Adipocyte (in vitro differentiated cells): ENCODE results near the gene SEMA4D.

Experiments used
- DNase-seq: peaks from one replicate; pipeline ENCODE4 v3.0.0-alpha.2; 2015; ENCODE audit warnings: low read depth
- H3K27me3 ChIP-seq: replicated peaks from 2 replicates; pipeline ENCODE4 v1.7.0; 2013; ENCODE audit warnings: mild to moderate bottlenecking, low read length, moderate library complexity; ENCODE audit not compliant: control insufficient read depth, insufficient read depth
- H3K36me3 ChIP-seq: 2 replicates; pipeline ENCODE4 v1.7.0; 2013; ENCODE audit warnings: low read length, mild to moderate bottlenecking, moderate library complexity; ENCODE audit not compliant: control insufficient read depth, insufficient read depth, severe bottlenecking
- H3K4me1 ChIP-seq: 2 replicates; pipeline ENCODE4 v1.7.0; 2013; ENCODE audit warnings: mild to moderate bottlenecking, low read length, moderate library complexity; ENCODE audit not compliant: control insufficient read depth, insufficient read depth
- H3K4me3 ChIP-seq: 2 replicates; pipeline ENCODE4 v1.7.0; 2013; ENCODE audit warnings: mild to moderate bottlenecking, low read length, moderate library complexity
- H3K9ac ChIP-seq: 2 replicates; pipeline ENCODE4 v1.7.0; 2013; ENCODE audit warnings: mild to moderate bottlenecking, low read length, moderate library complexity
- H3K9me3 ChIP-seq: 2 replicates; pipeline ENCODE4 v1.7.0; 2013; ENCODE audit warnings: mild to moderate bottlenecking, low read length, moderate library complexity; ENCODE audit not compliant: control insufficient read depth

The SEMA4D gene

DNA sequence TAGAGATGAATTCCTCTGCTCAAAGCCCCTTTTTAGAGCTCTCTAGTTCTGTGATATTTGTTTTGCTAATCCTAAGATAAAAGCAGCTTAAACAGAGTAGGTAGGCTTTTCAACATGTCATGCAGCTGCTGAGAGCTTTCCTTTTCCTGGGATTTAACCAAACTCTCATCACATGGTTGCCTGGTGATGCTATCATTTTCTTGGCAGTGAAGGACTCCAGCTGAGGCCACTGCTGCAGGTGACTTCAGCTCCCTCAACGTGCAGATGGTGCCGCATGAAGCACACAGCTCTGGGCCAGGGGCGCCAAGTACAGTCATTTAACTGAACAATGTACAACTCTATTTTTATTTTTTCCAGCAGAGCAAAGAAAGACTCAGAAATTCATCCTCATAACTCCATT, 137.4 kb downstream of the SEMA4D start:
- no peaks in the 10 kb centered on the region for H3K9me3 ChIP-seq
- H3K4me3 ChIP-seq: no peak overlapping the region
- DNase-seq: no peak
- H3K4me1 ChIP-seq: peaks cover 6% of the 10 kb centered on the region
- no peak overlapping the region for H3K9ac ChIP-seq
- H3K27me3 ChIP-seq: no peaks in the 10 kb centered on the region
- H3K36me3 ChIP-seq: peaks cover 67% of the 10 kb centered on the region

DNA sequence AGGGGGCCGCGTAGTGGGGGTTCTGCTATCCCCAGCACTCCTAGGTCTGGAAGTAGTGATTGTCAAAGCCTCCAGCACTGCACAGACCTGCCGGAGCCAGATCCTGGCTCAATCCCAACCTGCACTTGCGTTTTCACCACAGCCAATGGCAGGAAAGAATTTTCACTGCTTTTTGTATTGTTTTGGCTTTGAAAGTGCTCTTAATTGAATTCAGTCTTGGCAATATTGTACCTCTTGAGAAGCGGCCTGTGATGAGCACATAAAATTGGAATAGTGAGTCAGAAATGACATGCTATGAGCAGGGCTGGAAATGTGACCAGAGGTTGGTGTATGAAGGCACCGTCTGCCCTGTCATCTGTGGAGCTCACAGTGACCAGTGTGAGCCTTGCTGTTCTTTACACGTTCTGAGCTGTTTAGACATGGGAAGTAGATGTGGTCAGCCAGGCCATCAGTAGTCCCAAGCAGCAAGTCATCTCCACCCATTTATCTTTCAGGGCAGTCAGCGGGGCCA, 138.1 kb downstream of the SEMA4D start:
- Histone ChIP-seq H3K4me1 (peaks cover 6% of the 10 kb centered on the region), H3K4me3 (no peak overlapping the region), H3K9ac (no peak overlapping the region), H3K27me3 (no peaks in the 10 kb centered on the region), H3K9me3 (no peaks in the 10 kb centered on the region), H3K36me3 (peaks cover 73% of the 10 kb centered on the region)
- no peak for DNase-seq

DNA sequence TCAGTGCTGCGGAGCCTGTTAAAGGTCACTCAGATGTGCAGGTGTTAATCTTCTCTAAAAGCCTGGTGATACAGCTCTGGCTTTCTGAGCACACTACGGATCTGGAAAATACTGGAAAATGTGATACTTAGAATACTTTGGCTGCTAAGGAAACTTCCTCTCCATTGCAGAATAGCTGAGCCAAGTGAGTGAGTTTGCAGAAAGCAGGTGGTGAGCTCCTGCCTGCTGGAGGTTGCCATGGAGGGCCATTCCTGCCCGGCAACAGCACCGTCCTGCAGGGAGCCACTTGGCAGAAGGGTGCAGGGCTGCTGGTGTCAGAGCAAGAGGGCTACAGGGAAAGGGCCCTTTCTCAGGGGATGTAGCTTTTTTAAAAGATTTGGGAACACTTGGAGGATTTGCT, 138.9 kb downstream of the SEMA4D start:
- Histone ChIP-seq H3K9me3 (no peaks in the 10 kb centered on the region), H3K36me3 (peaks cover 81% of the 10 kb centered on the region), H3K4me3 (no peak overlapping the region), H3K27me3 (no peaks in the 10 kb centered on the region), H3K9ac (no peak overlapping the region), H3K4me1 (peaks cover 6% of the 10 kb centered on the region)
- DNase-seq: no peak

- H3K4me3 ChIP-seq: no peak overlapping the region
- no peak overlapping the region for H3K9ac ChIP-seq
- peaks cover 6% of the 10 kb centered on the region for H3K4me1 ChIP-seq
- DNase-seq: no peak
- peaks cover 87% of the 10 kb centered on the region for H3K36me3 ChIP-seq
- H3K27me3 ChIP-seq: no peaks in the 10 kb centered on the region
- H3K9me3 ChIP-seq: no peaks in the 10 kb centered on the region
Measured at GRCh38 chr9:89358376-89358916, 139.5 kb downstream of the SEMA4D start.

GRCh38 chr9:89357331-89358197, 140.3 kb downstream of the SEMA4D start:
- H3K36me3 ChIP-seq: peaks cover 92% of the 10 kb centered on the region
- no peaks in the 10 kb centered on the region for H3K27me3 ChIP-seq
- no peak overlapping the region for H3K4me3 ChIP-seq
- H3K9me3 ChIP-seq: no peaks in the 10 kb centered on the region
- peaks cover 6% of the 10 kb centered on the region for H3K4me1 ChIP-seq
- DNase-seq: no peak
- no peak overlapping the region for H3K9ac ChIP-seq

- Histone ChIP-seq H3K27me3 (no peaks in the 10 kb centered on the region), H3K4me1 (peaks cover 6% of the 10 kb centered on the region), H3K9me3 (no peaks in the 10 kb centered on the region), H3K9ac (no peak overlapping the region), H3K36me3 (peaks cover 92% of the 10 kb centered on the region), H3K4me3 (no peak overlapping the region)
- no peak for DNase-seq
Measured at GRCh38 chr9:89356782-89357181, 141.1 kb downstream of the SEMA4D start.

DNA sequence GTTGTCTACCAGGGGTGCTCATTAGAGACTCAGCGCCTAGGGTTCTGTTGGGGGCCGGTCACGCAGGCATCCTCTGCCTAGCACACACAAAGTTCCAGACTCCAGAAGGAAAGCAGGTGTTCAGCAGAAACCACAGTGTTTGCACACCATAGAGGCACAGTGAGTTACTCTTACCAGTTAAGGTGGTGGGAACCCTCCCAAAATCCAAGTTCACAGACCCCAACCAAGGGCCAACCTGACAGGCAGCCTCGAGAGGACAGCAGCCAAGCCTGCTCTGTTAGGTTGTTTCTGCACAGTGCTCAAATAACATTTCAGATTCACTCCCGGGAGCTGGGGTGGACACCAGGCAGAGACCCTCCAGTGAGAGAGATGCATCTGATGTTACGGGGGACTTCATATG, 143.4 kb downstream of the SEMA4D start:
- H3K4me3 ChIP-seq: no peak overlapping the region
- H3K27me3 ChIP-seq: no peaks in the 10 kb centered on the region
- peaks cover under 1% of the 10 kb centered on the region for H3K4me1 ChIP-seq
- H3K9me3 ChIP-seq: no peaks in the 10 kb centered on the region
- no peak for DNase-seq
- H3K9ac ChIP-seq: no peak overlapping the region
- H3K36me3 ChIP-seq: peaks cover 96% of the 10 kb centered on the region

GRCh38 chr9:89353989-89354388, 143.9 kb downstream of the SEMA4D start:
- DNase-seq: no peak
- H3K36me3 ChIP-seq: peaks cover 97% of the 10 kb centered on the region
- no peaks in the 10 kb centered on the region for H3K27me3 ChIP-seq
- no peaks in the 10 kb centered on the region for H3K4me1 ChIP-seq
- H3K4me3 ChIP-seq: no peak overlapping the region
- H3K9me3 ChIP-seq: no peaks in the 10 kb centered on the region
- no peak overlapping the region for H3K9ac ChIP-seq

DNA sequence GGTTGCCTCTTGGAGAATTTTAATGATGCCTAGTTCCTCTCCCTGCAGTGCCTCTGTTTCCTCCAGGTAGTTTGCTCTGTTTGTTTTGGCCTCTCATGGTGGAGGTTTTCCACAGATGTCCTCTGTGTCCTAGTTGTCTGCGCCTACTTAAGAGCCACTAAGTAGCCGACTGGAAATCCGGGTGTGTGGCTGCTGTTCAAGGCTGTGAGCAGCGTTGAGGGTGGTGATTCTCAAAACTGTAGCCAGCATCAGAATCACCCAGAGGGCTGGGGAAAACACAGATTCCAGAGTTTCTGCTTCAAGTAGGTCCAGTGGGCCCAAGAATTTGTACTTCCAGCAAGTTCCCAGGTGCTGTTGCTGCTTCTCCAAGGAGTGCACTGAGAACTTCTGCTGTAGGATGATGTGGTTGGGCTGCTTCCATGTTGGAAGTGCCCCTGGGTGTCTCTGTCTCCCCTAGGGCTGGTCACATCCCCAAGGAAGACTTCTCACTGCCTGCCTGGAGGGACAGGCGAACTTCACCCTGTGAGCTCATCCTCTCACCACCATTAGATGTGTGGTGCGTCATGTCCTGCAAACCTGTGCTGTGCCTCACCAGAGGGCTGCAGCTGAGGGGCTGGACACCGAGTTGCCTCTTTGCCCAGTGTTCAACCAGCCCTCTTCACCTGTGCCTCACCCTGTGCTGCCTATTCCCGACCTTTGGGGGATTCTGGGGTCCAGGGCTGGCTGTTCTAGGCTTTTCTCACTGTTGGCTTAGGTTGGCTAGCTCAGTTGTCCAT, 144.9 kb downstream of the SEMA4D start:
- Histone ChIP-seq H3K9me3 (no peaks in the 10 kb centered on the region), H3K9ac (no peak overlapping the region), H3K36me3 (peaks cover 97% of the 10 kb centered on the region), H3K27me3 (no peaks in the 10 kb centered on the region), H3K4me1 (no peaks in the 10 kb centered on the region), H3K4me3 (no peak overlapping the region)
- DNase-seq: no peak

DNA sequence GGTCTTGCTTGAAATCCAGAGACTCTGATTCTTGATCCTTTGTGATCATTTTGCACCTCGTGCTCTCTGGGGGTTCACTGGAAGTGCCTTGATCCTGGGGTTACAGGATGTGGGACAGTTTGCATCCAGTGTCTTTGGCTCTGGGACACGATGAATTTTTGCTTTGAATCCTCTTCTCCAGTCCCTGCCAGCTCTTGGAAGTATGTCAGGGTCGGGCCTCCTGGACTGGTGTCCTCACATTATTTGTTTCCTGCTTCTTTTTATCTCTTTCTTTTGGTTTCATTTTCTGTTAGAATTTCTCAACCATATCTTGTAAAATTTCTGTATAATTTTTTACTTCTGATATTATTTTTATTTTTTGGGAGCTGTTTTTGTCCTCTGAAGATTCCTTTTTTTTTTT, 145.5 kb downstream of the SEMA4D start:
- H3K36me3 ChIP-seq: peaks cover 99% of the 10 kb centered on the region
- H3K9me3 ChIP-seq: no peaks in the 10 kb centered on the region
- no peak overlapping the region for H3K9ac ChIP-seq
- no peaks in the 10 kb centered on the region for H3K4me1 ChIP-seq
- DNase-seq: no peak
- no peaks in the 10 kb centered on the region for H3K27me3 ChIP-seq
- H3K4me3 ChIP-seq: no peak overlapping the region

GRCh38 chr9:89351584-89352300, 146.2 kb downstream of the SEMA4D start:
- Histone ChIP-seq H3K9ac (no peak overlapping the region), H3K36me3 (peaks cover 98% of the 10 kb centered on the region), H3K27me3 (no peaks in the 10 kb centered on the region), H3K4me1 (no peaks in the 10 kb centered on the region), H3K4me3 (no peak overlapping the region), H3K9me3 (no peaks in the 10 kb centered on the region)
- no peak for DNase-seq
